OCI-LY3 (cell line): ENCODE results near the gene MARCHF4.

ENCODE experiments used
- CTCF ChIP-seq: fragments of 200-600, 300-600 bp; sonication (generic); IDR thresholded peaks from 2 replicates; pipeline ENCODE4 v1.5.1; 2014; ENCODE audit warnings: antibody characterized with exemption, low read length, low read depth
- EZH2phosphoT487 ChIP-seq: fragments of 200-600 bp; shearing (Covaris generic); IDR thresholded peaks from 2 replicates; pipeline ENCODE4 v1.6.1; 2018; ENCODE audit warnings: antibody characterized with exemption, mixed run types, low read depth

- TF ChIP-seq CTCF (no peak), EZH2phosphoT487 (no peak)
These were observed 20.9 kb upstream of the MARCHF4 start for GRCh38 chr2:216392945-216393840.
